Measurements from ENCODE around the gene DNAJB4.

- TF ChIP-seq REST (IDR thresholded peaks at IDR 0.05; ENCODE audit: unreplicated experiment) (no peak), POLR2AphosphoS5 (IDR thresholded peaks at IDR 0.05; ENCODE audit: low read depth) (no peak; the same call in none of the 2 replicates), STAT1 (IDR thresholded peaks at IDR 0.05; ENCODE audit: unreplicated experiment) (no peak), EZH2phosphoT487 (IDR thresholded peaks at IDR 0.05; ENCODE audit: unreplicated experiment) (no peak), CTCF (conservative IDR thresholded peaks at IDR 0.05; ENCODE audit: low read depth in 2 of 2) (no peak), EZH2 (IDR thresholded peaks at IDR 0.05; ENCODE audit: low read depth, unreplicated experiment) (no peak), CREB1 (CRISPR knock-in tag; IDR thresholded peaks at IDR 0.05; ENCODE audit: low read depth) (no peak)
Observed at GRCh38 chr1:78045926-78046778, 41.4 kb downstream of the DNAJB4 start, which contains the start of gene GIPC2.

Measured in GM23338 (cell line).